ENCODE data around the gene TNRC6B. TPM values are rescaled to one million over a fixed set of nuclear protein-coding genes. Genes with fewer than 3 reads are reported as not detected.

The TNRC6B gene
- total RNA-seq, 4 donors from 2014 or later, result 34.5 to 57.0 (median 45.4) TPM

- Histone ChIP-seq H3K36me3 (peaks cover 28 to 95% (median 65%) of the 10 kb centered on the region in 4 donors), H3K4me3 (no peak overlapping the region), H3K27ac (replicated peaks in 1 of 4) (no peak overlapping the region), H3K27me3 (no peaks in the 10 kb centered on the region), H3K9me3 (no peaks in the 10 kb centered on the region), H3K4me1 (no peaks in the 10 kb centered on the region)
- intact Hi-C loops (cut with DNase I), result no loop called here
- TF ChIP-seq POLR2AphosphoS5 (IDR thresholded peaks at IDR 0.05), result no peak
- TF ChIP-seq POLR2A (IDR thresholded peaks at IDR 0.05; ENCODE audit: low read depth), result no peak
- no peak for TF ChIP-seq EP300 (IDR thresholded peaks at IDR 0.05)
- TF ChIP-seq CTCF (IDR thresholded peaks at IDR 0.05), result no peak
- DNase-seq (ENCODE audit: extremely low spot score), result no peak
- 97% methylated on average over 6 of the region's 7 CpGs for WGBS
Observed at GRCh38 chr22:40290516-40290915, 112.8 kb downstream of the TNRC6B start.

- no peaks in the 10 kb centered on the region for H3K9me3 ChIP-seq
- intact Hi-C loops (cut with DNase I), result no loop called here
- H3K4me1 ChIP-seq, result peaks cover 0 to 4% (median 3%) of the 10 kb centered on the region in 4 donors
- TF ChIP-seq EP300 (IDR thresholded peaks at IDR 0.05), result no peak
- TF ChIP-seq CTCF (IDR thresholded peaks at IDR 0.05), result no peak
- TF ChIP-seq POLR2A (IDR thresholded peaks at IDR 0.05; ENCODE audit: low read depth), result no peak
- no peak for TF ChIP-seq POLR2AphosphoS5 (IDR thresholded peaks at IDR 0.05)
- DNase-seq (ENCODE audit: extremely low spot score), result no peak
- H3K4me3 ChIP-seq, result no peak overlapping the region
- H3K27ac ChIP-seq (replicated peaks in 1 of 4), result no peak overlapping the region
- 94% methylated on average over 3 of the region's 3 CpGs for WGBS
- H3K36me3 ChIP-seq, result peaks cover 4 to 81% (median 43%) of the 10 kb centered on the region in 4 donors
- H3K27me3 ChIP-seq, result no peaks in the 10 kb centered on the region
Observed at GRCh38 chr22:40294696-40295095, 117.0 kb downstream of the TNRC6B start.

GRCh38 chr22:40300316-40300715, 122.6 kb downstream of the TNRC6B start:
- H3K4me3 ChIP-seq, result no peak overlapping the region
- H3K36me3 ChIP-seq, result peaks cover 11 to 70% (median 48%) of the 10 kb centered on the region in 4 donors
- TF ChIP-seq EP300 (IDR thresholded peaks at IDR 0.05), result no peak
- TF ChIP-seq CTCF (IDR thresholded peaks at IDR 0.05), result no peak
- TF ChIP-seq POLR2A (IDR thresholded peaks at IDR 0.05; ENCODE audit: low read depth), result no peak
- TF ChIP-seq POLR2AphosphoS5 (IDR thresholded peaks at IDR 0.05), result no peak
- no peak overlapping the region for H3K27ac ChIP-seq (replicated peaks in 1 of 4)
- H3K27me3 ChIP-seq, result no peaks in the 10 kb centered on the region
- no peaks in the 10 kb centered on the region for H3K9me3 ChIP-seq
- no peak for DNase-seq (ENCODE audit: extremely low spot score)
- H3K4me1 ChIP-seq, result peaks cover 0 to 10% (median 9%) of the 10 kb centered on the region in 4 donors
- intact Hi-C loops (cut with DNase I), result no loop called here

GRCh38 chr22:40300884-40301672, 123.4 kb downstream of the TNRC6B start:
- 92% methylated on average over 8 of the region's 11 CpGs for WGBS
- no peaks in the 10 kb centered on the region for H3K9me3 ChIP-seq
- H3K4me3 ChIP-seq, result no peak overlapping the region
- TF ChIP-seq POLR2A (IDR thresholded peaks at IDR 0.05; ENCODE audit: low read depth) (no peak), POLR2AphosphoS5 (IDR thresholded peaks at IDR 0.05) (no peak), EP300 (IDR thresholded peaks at IDR 0.05) (no peak), CTCF (IDR thresholded peaks at IDR 0.05) (no peak)
- no peaks in the 10 kb centered on the region for H3K27me3 ChIP-seq
- H3K4me1 ChIP-seq, result peaks cover 0 to 16% (median 13%) of the 10 kb centered on the region in 4 donors
- H3K27ac ChIP-seq (replicated peaks in 1 of 4), result no peak overlapping the region
- peaks cover 11 to 66% (median 50%) of the 10 kb centered on the region in 4 donors for H3K36me3 ChIP-seq
- intact Hi-C loops (cut with DNase I), result no loop called here
- DNase-seq (ENCODE audit: extremely low spot score), result no peak
